Endothelial cell of umbilical vein (primary cell): ENCODE measurements around the gene PPFIBP1. TPM values are rescaled to one million over a fixed set of nuclear protein-coding genes. Genes with fewer than 3 reads are reported as not detected.

Experiments used
- BruUV-seq: library from RNA; stranded (reverse); fragments of 400-500 nt; replicated peaks from 2 replicates; lab custom pipeline; 2021; lab: Mats Ljungman, UMichigan
- CTCF ChIA-PET: fragments of 300-600, 350-600 bp; sonication (Branson Sonifier 250); formaldehyde crosslinking; loops from one replicate; lab custom pipeline; 2021; ENCODE audit warnings: antibody characterized with exemption, inconsistent platforms; lab: Charles Lee
- POLR2A ChIA-PET: fragments of 300-600, 350-600 bp; sonication (Branson Sonifier 250); formaldehyde crosslinking; loops from one replicate; lab custom pipeline; 2021; ENCODE audit warnings: antibody characterized with exemption, inconsistent platforms; lab: Charles Lee
- DNase-seq: peaks from one replicate; pipeline ENCODE4 v3.0.0-alpha.2; 2011; ENCODE audit warnings: low read depth, low spot score
- FAIRE-seq: peaks from 2 replicates; lab custom pipeline; 2011; peaks lifted over from hg19 to GRCh38; lab: Jason Lieb, UNC
- H2AFZ ChIP-seq: 2 replicates; pipeline ENCODE4 v1.6.0; 2012; ENCODE audit warnings: low read depth, low read length, control low read depth, inconsistent platforms
- H3K27ac ChIP-seq: 2 replicates; pipeline ENCODE4 v1.5.1; 2011; ENCODE audit warnings: low read depth, mild to moderate bottlenecking, control low read depth, low read length, moderate library complexity; ENCODE audit not compliant: insufficient read depth
- H3K27me3 ChIP-seq, 2 experiments: 2 replicates each; pipeline versions ENCODE4 v1.6.0 to v1.6.1; 2011; ENCODE audit warnings: low read length in 2 of 2, mixed read lengths in 1 of 2; ENCODE audit not compliant: control insufficient read depth in 2 of 2, insufficient read depth in 2 of 2
- H3K36me3 ChIP-seq, 2 experiments: 2 replicates in 1 of 2; 3 replicates in 1 of 2; pipeline ENCODE4 v1.5.1; 2011; ENCODE audit warnings: low read length in 2 of 2, mild to moderate bottlenecking in 1 of 2, moderate library complexity in 1 of 2; ENCODE audit not compliant: control insufficient read depth in 2 of 2, insufficient read depth in 2 of 2; ENCODE audit errors: extremely low read depth in 1 of 2
- H3K4me1 ChIP-seq: 3 replicates; pipeline ENCODE4 v1.5.1; 2011; ENCODE audit warnings: mild to moderate bottlenecking, low read length; ENCODE audit not compliant: control insufficient read depth, insufficient read depth; ENCODE audit errors: extremely low read depth
- H3K4me2 ChIP-seq: 2 replicates; pipeline ENCODE4 v1.6.1; 2011; ENCODE audit warnings: low read length, control low read depth, mixed read lengths; ENCODE audit not compliant: insufficient read depth
- H3K4me3 ChIP-seq, 3 experiments: fragments of 200-600 bp in 1 of 3; sonication (generic), shearing (Covaris generic) in 1 of 3; replicated peaks in 1 of 3; 2 replicates each; pipeline ENCODE4 v1.5.1; 2011 to 2016; ENCODE audit warnings: control low read depth in 3 of 3, low read length in 3 of 3, mild to moderate bottlenecking in 2 of 3, inconsistent platforms in 1 of 3, low read depth in 1 of 3, moderate library complexity in 1 of 3; ENCODE audit not compliant: insufficient read depth in 1 of 3
- H3K79me2 ChIP-seq: 2 replicates; pipeline ENCODE4 v1.6.0; 2012; ENCODE audit warnings: low read length, inconsistent platforms; ENCODE audit not compliant: control insufficient read depth, insufficient read depth
- H3K9ac ChIP-seq: replicated peaks from 2 replicates; pipeline ENCODE3; 2011; ENCODE audit warnings: low read length, control low read depth; ENCODE audit not compliant: insufficient read depth; ENCODE audit errors: extremely low read depth
- H3K9me1 ChIP-seq: replicated peaks from 3 replicates; pipeline ENCODE4 v1.6.0; 2011; ENCODE audit warnings: mild to moderate bottlenecking, low read length; ENCODE audit not compliant: control insufficient read depth, insufficient read depth; ENCODE audit errors: extremely low read depth
- H3K9me3 ChIP-seq: replicated peaks from 2 replicates; pipeline ENCODE4 v1.5.1; 2012; ENCODE audit warnings: low read length, inconsistent platforms; ENCODE audit not compliant: control insufficient read depth, insufficient read depth
- H4K20me1 ChIP-seq: replicated peaks from 2 replicates; pipeline ENCODE3; 2011; ENCODE audit warnings: mild to moderate bottlenecking, low read length; ENCODE audit not compliant: control insufficient read depth, insufficient read depth; ENCODE audit errors: extremely low read depth
- EZH2 ChIP-seq: IDR thresholded peaks from 2 replicates; pipeline ENCODE4 v1.6.1; 2012; ENCODE audit warnings: borderline replicate concordance, low read depth, mild to moderate bottlenecking, moderate library complexity, low read length, inconsistent platforms; ENCODE audit not compliant: severe bottlenecking
- FOS ChIP-seq: IDR thresholded peaks from 2 replicates; pipeline ENCODE4 v1.6.1; 2011; ENCODE audit warnings: mild to moderate bottlenecking, low read length, moderate library complexity, borderline replicate concordance; ENCODE audit not compliant: insufficient read depth
- GATA2 ChIP-seq: IDR thresholded peaks from 2 replicates; pipeline ENCODE4 v1.7.0; 2011; ENCODE audit warnings: low read depth, mild to moderate bottlenecking, moderate library complexity, mixed read lengths, low read length; ENCODE audit not compliant: insufficient read length, insufficient read depth
- JUN ChIP-seq: IDR thresholded peaks from 2 replicates; pipeline ENCODE4 v1.6.1; 2011; ENCODE audit warnings: borderline replicate concordance, low read depth; ENCODE audit not compliant: insufficient read length, insufficient read depth
- MYC ChIP-seq: IDR thresholded peaks from one replicate; pipeline ENCODE4 v1.6.1; 2011; ENCODE audit warnings: mild to moderate bottlenecking, low read depth, low read length
- dilution Hi-C: fragments of 300-500 bp; cut with MboI; formaldehyde crosslinking; loops from one replicate; pipeline ENCODE4 v1.15.0; 2019; ENCODE audit warnings: low sequenced_read_pairs; ENCODE audit not compliant: extremely low pct_ligation_motif_present
- intact Hi-C: fragments of 100-400 bp; cut with micrococcal nuclease; formaldehyde crosslinking; loops from one replicate; pipeline ENCODE4 v1.10.0; 2022
- polyA plus RNA-seq, 4 experiments: library from polyadenylated mRNA; depleted of rRNA in 3 of 4; stranded (reverse) in 3 of 4; unstranded in 1 of 4; fragments of >200 nt; gene quantifications; 2 replicates each; pipeline versions ENCODE4 v1.2.1 to v1.2.3, GENCODE V29; 2011 to 2012; ENCODE audit warnings: missing spikeins in 1 of 4
- total RNA-seq: library from RNA; stranded (reverse); gene quantifications from 2 replicates; pipeline ENCODE4 v1.2.3, GENCODE V29; 2021
- TF ChIP-seq, protein P1 (sequence below): IDR thresholded peaks from 2 replicates; pipeline ENCODE4 v1.6.1; 2011; ENCODE audit not compliant: insufficient read depth, insufficient read length
- TF ChIP-seq, protein P2 (sequence below), 2 donors: IDR thresholded peaks; 1 replicate in 1 of 2; 2 replicates in 1 of 2; pipeline ENCODE4 v1.5.1; 2011; ENCODE audit warnings: low read length in 2 of 2, mild to moderate bottlenecking in 2 of 2, moderate library complexity in 2 of 2, control low read depth in 1 of 2, inconsistent platforms in 1 of 2, low read depth in 1 of 2; ENCODE audit not compliant: insufficient read depth in 1 of 2; ENCODE audit errors: extremely low read depth in 1 of 2

Gene PPFIBP1
- total and polyA plus RNA-seq, 2 donors (not counting 3 experiments of a cell fraction or from before 2014, with no cell fraction given) = 45.5 to 154 TPM

DNA sequence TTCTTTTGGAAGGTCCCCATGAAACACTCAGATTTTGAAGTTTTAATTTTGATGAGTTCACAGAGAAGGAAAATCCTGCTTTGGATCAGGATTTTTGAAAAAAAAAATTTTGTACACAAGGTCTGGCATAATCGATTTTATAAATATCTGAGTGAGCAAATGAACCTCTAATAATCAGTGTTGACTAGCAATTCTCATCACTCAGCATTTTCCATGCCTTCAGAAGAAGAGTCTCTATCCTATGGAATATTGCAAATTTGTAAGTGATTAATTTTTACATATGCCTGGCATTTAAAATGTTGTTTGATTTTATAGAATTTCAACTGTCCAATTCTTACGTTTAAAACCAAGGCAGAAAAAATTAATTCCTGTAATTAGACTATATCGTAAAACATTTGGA is 141.7 kb downstream of the PPFIBP1 start:
- ChIA-PET CTCF (no interaction called here), POLR2A (no interaction called here)
- Histone ChIP-seq H3K27ac (no peak overlapping the region), H3K4me1 (no peaks in the 10 kb centered on the region), H3K9me3 (no peaks in the 10 kb centered on the region), H3K79me2 (no peaks in the 10 kb centered on the region), H3K36me3 (peaks cover 29 to 33% of the 10 kb centered on the region in 2 experiments), H3K9me1 (no peaks in the 10 kb centered on the region), H3K4me2 (no peak overlapping the region), H3K4me3 (no peak overlapping the region), H2AFZ (no peak overlapping the region), H3K9ac (no peak overlapping the region), H4K20me1 (no peaks in the 10 kb centered on the region), H3K27me3 (no peaks in the 10 kb centered on the region)
- no peak for TF ChIP-seq FOS
- no peak for TF ChIP-seq JUN
- TF ChIP-seq, protein P1, sequence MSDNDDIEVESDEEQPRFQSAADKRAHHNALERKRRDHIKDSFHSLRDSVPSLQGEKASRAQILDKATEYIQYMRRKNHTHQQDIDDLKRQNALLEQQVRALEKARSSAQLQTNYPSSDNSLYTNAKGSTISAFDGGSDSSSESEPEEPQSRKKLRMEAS = no peak
- TF ChIP-seq, protein P2, sequence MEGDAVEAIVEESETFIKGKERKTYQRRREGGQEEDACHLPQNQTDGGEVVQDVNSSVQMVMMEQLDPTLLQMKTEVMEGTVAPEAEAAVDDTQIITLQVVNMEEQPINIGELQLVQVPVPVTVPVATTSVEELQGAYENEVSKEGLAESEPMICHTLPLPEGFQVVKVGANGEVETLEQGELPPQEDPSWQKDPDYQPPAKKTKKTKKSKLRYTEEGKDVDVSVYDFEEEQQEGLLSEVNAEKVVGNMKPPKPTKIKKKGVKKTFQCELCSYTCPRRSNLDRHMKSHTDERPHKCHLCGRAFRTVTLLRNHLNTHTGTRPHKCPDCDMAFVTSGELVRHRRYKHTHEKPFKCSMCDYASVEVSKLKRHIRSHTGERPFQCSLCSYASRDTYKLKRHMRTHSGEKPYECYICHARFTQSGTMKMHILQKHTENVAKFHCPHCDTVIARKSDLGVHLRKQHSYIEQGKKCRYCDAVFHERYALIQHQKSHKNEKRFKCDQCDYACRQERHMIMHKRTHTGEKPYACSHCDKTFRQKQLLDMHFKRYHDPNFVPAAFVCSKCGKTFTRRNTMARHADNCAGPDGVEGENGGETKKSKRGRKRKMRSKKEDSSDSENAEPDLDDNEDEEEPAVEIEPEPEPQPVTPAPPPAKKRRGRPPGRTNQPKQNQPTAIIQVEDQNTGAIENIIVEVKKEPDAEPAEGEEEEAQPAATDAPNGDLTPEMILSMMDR (IDR thresholded peaks at IDR 0.05; ENCODE audit: extremely low read depth in 1 of 2, insufficient read depth in 1 of 2, low read depth in 1 of 2, low read length in 2 of 2) = no peak
- no peak for TF ChIP-seq EZH2
- dilution Hi-C loops (no loop called here), intact Hi-C loops (no loop called here)
- no peak for FAIRE-seq
- BruUV-seq = no TSS peak
- no peak for DNase-seq

DNA sequence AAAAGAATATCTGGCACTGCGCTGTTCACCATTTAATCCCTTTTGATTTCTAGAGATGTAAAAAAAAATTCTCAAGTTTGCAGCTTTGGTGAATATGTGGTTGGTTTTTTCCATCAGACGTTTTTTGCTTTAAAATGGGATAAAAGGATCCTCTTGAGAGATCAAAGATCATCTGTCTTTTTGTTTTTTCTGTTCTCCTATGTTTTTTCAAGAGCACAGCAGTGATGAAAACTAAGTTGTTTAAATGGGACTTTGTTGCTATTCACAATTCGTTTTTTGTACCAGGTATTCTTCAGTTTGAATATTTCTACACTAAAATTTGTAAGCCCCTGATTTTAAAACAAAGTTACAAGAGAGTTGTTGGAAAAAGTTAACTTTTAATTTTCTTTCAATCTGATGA is 142.5 kb downstream of the PPFIBP1 start:
- ChIA-PET POLR2A (no interaction called here), CTCF (no interaction called here)
- Histone ChIP-seq H3K36me3 (peaks cover 24 to 33% of the 10 kb centered on the region in 2 experiments), H3K4me3 (no peak overlapping the region), H3K4me1 (no peaks in the 10 kb centered on the region), H3K9me1 (no peaks in the 10 kb centered on the region), H3K4me2 (no peak overlapping the region), H3K27ac (no peak overlapping the region), H3K9ac (no peak overlapping the region), H4K20me1 (no peaks in the 10 kb centered on the region), H3K79me2 (no peaks in the 10 kb centered on the region), H2AFZ (no peak overlapping the region), H3K9me3 (no peaks in the 10 kb centered on the region), H3K27me3 (no peaks in the 10 kb centered on the region)
- FAIRE-seq (no peak), DNase-seq (no peak)
- intact Hi-C loops (no loop called here), dilution Hi-C loops (no loop called here)
- BruUV-seq = no TSS peak
- TF ChIP-seq, protein P1 = no peak
- TF ChIP-seq FOS (no peak), EZH2 (no peak), GATA2 (no peak), MYC (no peak), JUN (no peak)
